ENCODE results near the gene RNF167.

Gene RNF167

GRCh38 chr17:4948931-4949320, 8.9 kb downstream of the RNF167 start:
- H3K27me3 Mint-ChIP-seq: no peaks in the 10 kb centered on the region
- no peaks in the 10 kb centered on the region for H3K9me3 Mint-ChIP-seq
- H3K36me3 Mint-ChIP-seq (ENCODE audit: low read depth): peaks cover 50% of the 10 kb centered on the region
- intact Hi-C loops (cut with micrococcal nuclease): loop anchor here (1.0 to 5.0 kb wide), 4 partner anchors 9 to 42 kb away; partner anchors contain the start of genes CAMTA2, RNF167, SLC25A11 and SPAG7
- peaks cover 60% of the 10 kb centered on the region for H3K4me1 Mint-ChIP-seq (ENCODE audit: low read depth)
- H3K4me3 Mint-ChIP-seq: peak overlapping the region; percentile 84
- H3K27ac Mint-ChIP-seq: peak overlapping the region; percentile 90

DNA sequence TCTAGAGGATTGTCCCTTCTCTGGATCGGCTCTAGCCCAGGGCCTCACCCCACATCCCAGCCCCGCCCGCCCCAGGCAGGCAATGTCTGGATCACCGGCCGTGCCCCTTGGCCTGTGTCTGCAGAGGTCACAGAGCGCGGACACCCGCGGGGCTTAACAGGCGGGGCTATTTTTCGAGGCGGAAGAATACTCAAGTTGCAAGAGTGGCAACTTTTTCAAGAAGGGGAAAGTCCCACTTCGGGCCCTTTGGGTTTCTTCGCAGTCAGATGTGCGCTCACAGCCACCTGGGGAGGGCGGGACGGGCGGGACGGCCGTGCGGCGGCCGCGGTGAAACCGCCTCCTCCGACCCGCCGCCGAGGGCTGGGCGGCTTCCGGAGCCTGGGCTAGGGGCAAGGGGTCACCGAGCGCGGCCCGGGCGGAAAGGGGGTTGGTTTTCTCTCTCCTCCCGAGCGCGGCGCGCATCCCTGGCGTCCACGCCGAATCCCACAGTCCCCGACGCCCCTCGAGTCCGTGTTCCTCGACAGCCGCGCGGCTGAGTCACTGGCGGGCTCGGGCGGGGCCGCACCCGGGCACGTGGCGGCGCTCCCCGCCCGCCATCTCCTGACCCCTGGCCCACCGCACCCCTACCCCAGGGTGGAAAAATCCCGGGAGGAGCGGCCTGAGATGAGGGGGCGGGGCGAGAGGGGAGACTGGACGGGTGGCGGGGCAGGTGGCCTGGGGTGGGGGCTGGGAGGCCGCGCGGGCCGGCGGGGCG, 9.4 kb downstream of the RNF167 start:
- peak overlapping the region; percentile 90 for H3K27ac Mint-ChIP-seq
- peaks cover 56% of the 10 kb centered on the region for H3K4me1 Mint-ChIP-seq (ENCODE audit: low read depth)
- intact Hi-C loops (cut with micrococcal nuclease): loop anchor here (5.0 kb wide), 2 partner anchors 38 to 42 kb away; partner anchors contain the start of gene CAMTA2
- H3K36me3 Mint-ChIP-seq (ENCODE audit: low read depth): peaks cover 44% of the 10 kb centered on the region
- H3K27me3 Mint-ChIP-seq: no peaks in the 10 kb centered on the region
- peak overlapping the region; percentile 84 for H3K4me3 Mint-ChIP-seq
- no peaks in the 10 kb centered on the region for H3K9me3 Mint-ChIP-seq

- Mint-ChIP-seq H3K27me3 (no peaks in the 10 kb centered on the region), H3K4me3 (peak overlapping the region; percentile 75), H3K27ac (peak overlapping the region; percentile 90), H3K4me1 (ENCODE audit: low read depth) (peaks cover 49% of the 10 kb centered on the region), H3K9me3 (no peaks in the 10 kb centered on the region), H3K36me3 (ENCODE audit: low read depth) (peaks cover 37% of the 10 kb centered on the region)
- intact Hi-C loops (cut with micrococcal nuclease): no loop called here
These were observed 10.1 kb downstream of the RNF167 start for GRCh38 chr17:4950075-4950745.

GRCh38 chr17:4950746-4951204, 10.7 kb downstream of the RNF167 start, which contains the start of gene ENO3:
Gene ENO3 (plus strand): TSS chr17:4951119. CDS start chr17:4951830, 711 bp downstream.
- Mint-ChIP-seq H3K36me3 (ENCODE audit: low read depth) (peaks cover 31% of the 10 kb centered on the region), H3K27ac (peak within 1 kb of the TSS; percentile 90), H3K9me3 (no peaks in the 10 kb centered on the region), H3K4me1 (ENCODE audit: low read depth) (peaks cover 46% of the 10 kb centered on the region), H3K27me3 (peaks cover under 1% of the 10 kb centered on the region), H3K4me3 (peak within 1 kb of the TSS; percentile 75)
- intact Hi-C loops (cut with micrococcal nuclease): no loop called here

DNA sequence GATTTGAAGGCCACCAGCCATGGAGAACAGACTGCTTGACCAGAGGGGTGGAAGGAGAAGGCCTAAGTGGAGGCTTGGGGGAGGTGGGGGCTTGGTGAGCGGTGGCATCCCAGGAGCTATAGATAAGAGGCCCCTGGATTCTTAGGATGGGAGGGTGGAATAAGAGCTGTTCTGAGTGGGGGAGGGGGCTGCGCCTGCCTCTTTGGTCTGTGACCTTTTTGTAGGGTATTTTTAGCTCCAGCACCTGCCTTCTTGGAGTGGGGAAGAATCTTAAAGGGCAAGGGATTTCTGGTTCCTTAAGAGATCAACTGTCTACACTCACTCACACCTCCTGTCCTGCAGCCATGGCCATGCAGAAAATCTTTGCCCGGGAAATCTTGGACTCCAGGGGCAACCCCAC, 11.4 kb downstream of the RNF167 start:
- Mint-ChIP-seq H3K4me1 (ENCODE audit: low read depth) (peaks cover 47% of the 10 kb centered on the region), H3K27ac (peak overlapping the region; percentile 90), H3K36me3 (ENCODE audit: low read depth) (peaks cover 24% of the 10 kb centered on the region), H3K9me3 (no peaks in the 10 kb centered on the region), H3K4me3 (no peak overlapping the region), H3K27me3 (peaks cover 5% of the 10 kb centered on the region)
- intact Hi-C loops (cut with micrococcal nuclease): no loop called here

- Mint-ChIP-seq H3K4me3 (no peak overlapping the region), H3K9me3 (no peaks in the 10 kb centered on the region), H3K4me1 (ENCODE audit: low read depth) (peaks cover 49% of the 10 kb centered on the region), H3K36me3 (ENCODE audit: low read depth) (peaks cover 18% of the 10 kb centered on the region), H3K27ac (peak overlapping the region; percentile 16), H3K27me3 (peaks cover 5% of the 10 kb centered on the region)
- intact Hi-C loops (cut with micrococcal nuclease): no loop called here
These were observed 13.4 kb downstream of the RNF167 start for GRCh38 chr17:4953451-4953961.

- intact Hi-C loops (cut with micrococcal nuclease): no loop called here
- Mint-ChIP-seq H3K9me3 (no peaks in the 10 kb centered on the region), H3K27ac (no peak overlapping the region)
These were observed 15.0 kb downstream of the RNF167 start for GRCh38 chr17:4955091-4955490.

DNA sequence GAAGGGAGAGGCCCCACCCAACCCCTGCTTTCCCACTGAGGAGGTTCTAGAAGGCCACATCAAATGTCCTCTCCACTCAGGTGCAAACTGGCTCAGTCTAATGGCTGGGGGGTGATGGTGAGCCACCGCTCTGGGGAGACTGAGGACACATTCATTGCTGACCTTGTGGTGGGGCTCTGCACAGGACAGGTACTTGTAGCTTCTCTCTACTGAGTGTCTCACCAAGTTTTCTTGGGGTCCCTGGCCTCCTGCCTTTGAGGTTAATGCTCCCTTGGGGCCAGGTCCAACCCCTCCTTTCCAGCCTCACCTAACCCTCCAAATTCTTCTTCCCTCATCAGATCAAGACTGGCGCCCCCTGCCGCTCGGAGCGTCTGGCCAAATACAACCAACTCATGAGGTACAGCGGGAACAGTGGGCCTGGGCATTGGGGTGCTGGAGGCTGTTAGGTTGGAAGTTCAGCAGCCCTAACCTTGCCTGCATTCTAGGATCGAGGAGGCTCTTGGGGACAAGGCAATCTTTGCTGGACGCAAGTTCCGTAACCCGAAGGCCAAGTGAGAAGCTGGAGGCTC, 16.5 kb downstream of the RNF167 start:
- peak overlapping the region; percentile 61 for H3K27ac Mint-ChIP-seq
- no peak overlapping the region for H3K4me3 Mint-ChIP-seq
- intact Hi-C loops (cut with micrococcal nuclease): no loop called here

More at GRCh38 chr17:4955091-4955490, 15.0 kb downstream of the RNF167 start:
- Mint-ChIP-seq H3K36me3 (ENCODE audit: low read depth) (peaks cover 30% of the 10 kb centered on the region), H3K27me3 (peaks cover 5% of the 10 kb centered on the region), H3K4me1 (ENCODE audit: low read depth) (peaks cover 45% of the 10 kb centered on the region), H3K4me3 (no peak overlapping the region)

DNA sequence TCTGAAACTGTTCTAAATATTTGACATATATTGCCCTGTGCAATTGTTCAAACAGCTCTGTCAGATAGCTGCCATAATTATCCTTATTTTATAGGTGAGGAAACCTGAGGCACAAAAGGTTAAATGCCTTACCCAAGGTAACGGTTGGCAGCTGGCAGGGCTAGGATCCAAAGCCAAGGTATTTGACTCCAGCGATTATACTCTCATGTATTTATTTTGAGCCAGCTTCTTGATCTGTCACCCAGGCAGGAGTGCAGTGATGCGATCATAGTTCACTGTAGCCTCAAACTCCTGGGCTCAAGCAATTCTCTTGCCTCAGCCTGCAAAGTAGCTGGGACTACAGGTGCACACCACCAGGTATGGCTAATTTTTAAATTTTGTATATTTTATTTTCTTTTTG, 18.0 kb downstream of the RNF167 start:
- Mint-ChIP-seq H3K4me1 (ENCODE audit: low read depth) (peaks cover 25% of the 10 kb centered on the region), H3K9me3 (no peaks in the 10 kb centered on the region), H3K27me3 (peaks cover 5% of the 10 kb centered on the region), H3K27ac (no peak overlapping the region), H3K36me3 (ENCODE audit: low read depth) (peaks cover 50% of the 10 kb centered on the region), H3K4me3 (no peak overlapping the region)
- intact Hi-C loops (cut with micrococcal nuclease): no loop called here

More for the DNA sequence above, 16.5 kb downstream of the RNF167 start:
- Mint-ChIP-seq H3K4me1 (ENCODE audit: low read depth) (peaks cover 30% of the 10 kb centered on the region), H3K36me3 (ENCODE audit: low read depth) (peaks cover 45% of the 10 kb centered on the region), H3K9me3 (no peaks in the 10 kb centered on the region), H3K27me3 (peaks cover 5% of the 10 kb centered on the region)

DNA sequence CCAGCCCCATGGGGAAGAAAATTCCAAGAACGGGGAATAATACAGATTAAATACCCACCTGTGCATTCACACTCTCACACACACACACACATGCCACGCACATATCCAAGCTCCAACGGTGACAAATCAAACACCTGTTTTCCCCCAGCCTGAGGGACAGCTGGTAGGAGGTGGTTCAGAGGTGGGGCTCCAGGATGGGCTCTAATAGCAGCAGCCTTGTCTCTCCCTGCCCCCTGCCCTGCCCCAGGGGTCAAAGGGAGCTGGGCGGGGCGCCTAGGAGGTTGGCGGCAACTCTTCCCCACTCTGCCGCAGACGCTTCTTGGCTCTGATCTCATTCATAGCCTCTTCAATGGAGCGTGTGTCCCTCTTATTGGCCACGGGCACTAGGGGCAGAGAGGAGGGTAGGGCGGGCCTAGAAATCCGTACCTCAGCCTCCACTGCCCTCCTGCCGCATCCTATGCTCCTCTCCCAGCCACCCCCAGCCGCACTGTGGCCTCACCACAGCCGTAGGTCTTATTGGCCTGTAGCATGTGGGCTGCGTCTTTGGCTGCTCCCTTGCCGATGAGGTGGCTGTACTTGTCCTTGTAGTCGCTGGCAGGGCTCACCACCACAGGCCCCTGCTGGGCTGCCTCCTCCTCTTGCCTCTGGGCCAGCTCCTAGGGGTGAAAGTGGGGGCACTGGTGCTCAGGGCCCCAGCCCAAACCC, 19.3 kb downstream of the RNF167 start:
- intact Hi-C loops (cut with micrococcal nuclease): no loop called here
- Mint-ChIP-seq H3K9me3 (no peaks in the 10 kb centered on the region), H3K36me3 (ENCODE audit: low read depth) (peaks cover 57% of the 10 kb centered on the region), H3K4me3 (no peak overlapping the region), H3K27me3 (peaks cover 5% of the 10 kb centered on the region), H3K4me1 (ENCODE audit: low read depth) (peaks cover 27% of the 10 kb centered on the region), H3K27ac (peak overlapping the region; percentile 57)

- Mint-ChIP-seq H3K4me1 (ENCODE audit: low read depth) (peaks cover 35% of the 10 kb centered on the region), H3K27me3 (peaks cover 5% of the 10 kb centered on the region), H3K9me3 (no peaks in the 10 kb centered on the region), H3K4me3 (no peak overlapping the region), H3K36me3 (ENCODE audit: low read depth) (peaks cover 67% of the 10 kb centered on the region), H3K27ac (no peak overlapping the region)
- intact Hi-C loops (cut with micrococcal nuclease): no loop called here
These were observed 20.3 kb downstream of the RNF167 start for GRCh38 chr17:4960279-4960922.

- Mint-ChIP-seq H3K9me3 (no peaks in the 10 kb centered on the region), H3K4me1 (ENCODE audit: low read depth) (peaks cover 26% of the 10 kb centered on the region), H3K27me3 (no peaks in the 10 kb centered on the region), H3K4me3 (peak overlapping the region; percentile 10), H3K36me3 (ENCODE audit: low read depth) (peaks cover 47% of the 10 kb centered on the region), H3K27ac (no peak overlapping the region)
- intact Hi-C loops (cut with micrococcal nuclease): no loop called here
These were observed 25.4 kb downstream of the RNF167 start for GRCh38 chr17:4965311-4965986.

Data from dendritic cell treated with granulocyte-macrophage colony-stimulating factor and Interleukin-4, amounts not matched to agents 40 ng/mL and 50 ng/mL, for 4 days (primary cell).